Activated naive CD8-positive, alpha-beta T cell treated with anti-CD3 and anti-CD28 coated beads for 36 hours (primary cell): ENCODE data around the gene GPR173. TPM values are rescaled to one million over a fixed set of nuclear protein-coding genes. Genes with fewer than 3 reads are reported as not detected.

Experiments used
- DNase-seq: peaks from one replicate; pipeline ENCODE4 v3.0.0; 2021
- H3K27ac Mint-ChIP-seq: one replicate; pipeline ENCODE4 v1.8.0; 2022; ENCODE audit warnings: mild to moderate bottlenecking, moderate library complexity, mixed read lengths
- H3K27me3 Mint-ChIP-seq: one replicate; pipeline ENCODE4 v1.8.0; 2022; ENCODE audit warnings: mild to moderate bottlenecking, mixed read lengths
- H3K36me3 Mint-ChIP-seq: one replicate; pipeline ENCODE4 v1.8.0; 2021; ENCODE audit warnings: mild to moderate bottlenecking, mixed read lengths
- H3K4me1 Mint-ChIP-seq: one replicate; pipeline ENCODE4 v1.8.0; 2021; ENCODE audit warnings: mixed read lengths
- H3K4me3 Mint-ChIP-seq: one replicate; pipeline ENCODE4 v1.8.0; 2022; ENCODE audit warnings: mild to moderate bottlenecking, moderate library complexity, mixed read lengths
- H3K9me3 Mint-ChIP-seq: one replicate; pipeline ENCODE4 v1.8.0; 2022; ENCODE audit warnings: mixed read lengths
- total RNA-seq, 2 experiments: library from RNA; stranded (reverse); gene quantifications; one replicate each; pipeline ENCODE4 v1.2.3, GENCODE V29; 2021

The GPR173 gene, protein sequence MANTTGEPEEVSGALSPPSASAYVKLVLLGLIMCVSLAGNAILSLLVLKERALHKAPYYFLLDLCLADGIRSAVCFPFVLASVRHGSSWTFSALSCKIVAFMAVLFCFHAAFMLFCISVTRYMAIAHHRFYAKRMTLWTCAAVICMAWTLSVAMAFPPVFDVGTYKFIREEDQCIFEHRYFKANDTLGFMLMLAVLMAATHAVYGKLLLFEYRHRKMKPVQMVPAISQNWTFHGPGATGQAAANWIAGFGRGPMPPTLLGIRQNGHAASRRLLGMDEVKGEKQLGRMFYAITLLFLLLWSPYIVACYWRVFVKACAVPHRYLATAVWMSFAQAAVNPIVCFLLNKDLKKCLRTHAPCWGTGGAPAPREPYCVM
- under 1 TPM; 0.56 to 0.64 TPM for total RNA-seq

- no peaks in the 10 kb centered on the region for H3K9me3 Mint-ChIP-seq
- no peaks in the 10 kb centered on the region for H3K36me3 Mint-ChIP-seq
- peaks cover 5% of the 10 kb centered on the region for H3K4me1 Mint-ChIP-seq
- peak within 1 kb of the TSS; percentile 65 for H3K4me3 Mint-ChIP-seq
- no peak for DNase-seq
- H3K27ac Mint-ChIP-seq = peak within 1 kb of the TSS; percentile 20
- H3K27me3 Mint-ChIP-seq = no peaks in the 10 kb centered on the region
These were observed at the start of gene GPR173 for GRCh38 chrX:53048169-53049126. TSS of gene GPR173 (plus strand) at chrX:53048789. CDS start at chrX:53076622, 27,833 bp downstream.

GRCh38 chrX:53000447-53001135, 48.0 kb upstream of the GPR173 start:
- peaks cover 7% of the 10 kb centered on the region for H3K4me1 Mint-ChIP-seq
- H3K27ac Mint-ChIP-seq = peak overlapping the region; percentile 29
- H3K9me3 Mint-ChIP-seq = no peaks in the 10 kb centered on the region
- peak overlapping the region; percentile 53 for H3K4me3 Mint-ChIP-seq
- no peak for DNase-seq
- H3K36me3 Mint-ChIP-seq = no peaks in the 10 kb centered on the region
- peaks cover 7% of the 10 kb centered on the region for H3K27me3 Mint-ChIP-seq

DNA sequence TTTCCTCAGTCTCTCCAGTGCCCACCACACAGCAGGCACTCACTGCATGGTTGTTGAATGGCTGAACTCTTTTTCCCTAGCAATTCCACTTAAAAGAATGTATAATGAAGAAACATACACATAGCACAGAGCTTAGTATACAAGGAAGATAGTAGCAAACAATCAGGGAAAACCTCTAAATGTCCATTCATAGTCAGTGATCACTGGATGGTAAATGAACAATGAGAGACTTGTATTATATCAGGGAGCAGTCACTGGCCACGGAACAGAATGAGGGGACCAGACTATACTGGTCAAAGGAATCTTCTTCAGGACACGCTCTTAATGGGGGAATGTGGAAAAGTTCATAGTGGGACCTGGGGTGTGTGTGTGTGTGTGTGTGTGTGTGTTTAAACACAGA, 46.6 kb upstream of the GPR173 start:
- H3K4me3 Mint-ChIP-seq = no peak overlapping the region
- H3K4me1 Mint-ChIP-seq = peaks cover 3% of the 10 kb centered on the region
- no peak overlapping the region for H3K27ac Mint-ChIP-seq
- no peaks in the 10 kb centered on the region for H3K9me3 Mint-ChIP-seq
- peaks cover 7% of the 10 kb centered on the region for H3K27me3 Mint-ChIP-seq
- no peaks in the 10 kb centered on the region for H3K36me3 Mint-ChIP-seq
- DNase-seq = no peak

GRCh38 chrX:53003111-53003510, 45.5 kb upstream of the GPR173 start:
- no peak for DNase-seq
- Mint-ChIP-seq H3K27me3 (peaks cover 7% of the 10 kb centered on the region), H3K27ac (no peak overlapping the region), H3K4me3 (no peak overlapping the region), H3K36me3 (no peaks in the 10 kb centered on the region), H3K4me1 (peaks cover 3% of the 10 kb centered on the region), H3K9me3 (no peaks in the 10 kb centered on the region)

DNA sequence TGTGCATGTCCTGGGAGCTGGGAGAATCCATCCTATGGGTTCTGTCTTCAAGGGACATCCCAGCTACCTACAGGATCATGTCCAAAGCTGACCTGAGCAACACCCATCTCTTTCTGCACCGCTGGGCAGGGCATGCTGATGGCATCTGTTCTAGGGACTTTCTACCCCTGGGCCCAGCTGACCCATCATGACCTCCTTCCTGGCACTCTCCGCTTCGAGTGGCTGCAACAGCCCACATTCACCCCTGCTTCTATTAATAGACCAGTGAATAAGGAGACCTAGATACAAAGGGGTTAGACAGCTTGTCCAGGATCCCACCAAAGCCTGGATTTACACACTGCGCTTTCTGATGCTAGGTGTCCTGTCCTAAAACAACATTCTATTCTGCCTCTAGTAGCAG, 44.6 kb upstream of the GPR173 start:
- no peak for DNase-seq
- no peaks in the 10 kb centered on the region for H3K36me3 Mint-ChIP-seq
- H3K4me3 Mint-ChIP-seq = no peak overlapping the region
- no peak overlapping the region for H3K27ac Mint-ChIP-seq
- peaks cover 7% of the 10 kb centered on the region for H3K27me3 Mint-ChIP-seq
- peaks cover 3% of the 10 kb centered on the region for H3K4me1 Mint-ChIP-seq
- H3K9me3 Mint-ChIP-seq = peaks cover 3% of the 10 kb centered on the region

DNA sequence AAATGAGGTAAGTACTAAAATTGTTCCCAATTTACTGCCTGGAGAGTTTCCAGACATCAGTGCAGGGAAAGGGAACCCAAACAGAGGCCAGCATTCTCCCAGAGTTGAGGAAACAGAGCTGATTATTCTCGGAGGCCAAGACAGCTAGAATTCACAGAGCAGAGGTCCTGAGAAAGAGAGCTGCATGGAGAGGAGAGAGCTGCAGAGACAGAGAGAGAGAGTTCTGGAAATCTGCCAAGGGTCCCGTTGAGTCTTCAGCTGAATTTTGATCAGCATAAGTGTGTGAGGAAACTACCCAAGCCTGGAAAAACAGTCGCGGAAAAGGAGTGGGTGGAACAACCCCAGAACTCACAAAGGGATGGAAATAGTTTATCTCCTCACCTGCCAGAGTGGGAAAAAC, 43.8 kb upstream of the GPR173 start:
- peaks cover 3% of the 10 kb centered on the region for H3K4me1 Mint-ChIP-seq
- H3K27me3 Mint-ChIP-seq = peaks cover 7% of the 10 kb centered on the region
- H3K27ac Mint-ChIP-seq = no peak overlapping the region
- no peak for DNase-seq
- H3K4me3 Mint-ChIP-seq = no peak overlapping the region
- H3K36me3 Mint-ChIP-seq = no peaks in the 10 kb centered on the region
- peaks cover 3% of the 10 kb centered on the region for H3K9me3 Mint-ChIP-seq

DNA sequence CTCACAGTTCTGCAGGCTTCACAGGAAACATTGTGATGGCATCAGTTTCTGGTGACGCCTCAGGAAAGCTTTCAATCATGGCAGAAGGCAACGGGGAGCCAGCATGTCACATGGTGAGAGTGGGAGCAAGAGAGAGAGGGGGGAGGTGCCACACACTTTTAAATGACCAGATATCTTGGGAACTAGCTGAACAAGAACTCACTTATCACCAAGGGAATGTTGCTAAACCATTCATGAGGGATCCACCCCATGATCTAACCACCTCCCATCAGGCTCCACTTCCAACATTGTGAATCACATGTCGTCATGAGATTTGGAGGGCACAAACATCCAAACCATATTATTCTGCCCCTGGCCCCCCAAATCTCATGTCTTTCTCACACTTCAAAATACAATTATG, 43.3 kb upstream of the GPR173 start:
- Mint-ChIP-seq H3K4me1 (peaks cover 3% of the 10 kb centered on the region), H3K4me3 (no peak overlapping the region), H3K9me3 (peaks cover 3% of the 10 kb centered on the region), H3K36me3 (no peaks in the 10 kb centered on the region), H3K27ac (no peak overlapping the region), H3K27me3 (peaks cover 7% of the 10 kb centered on the region)
- DNase-seq = no peak

- Mint-ChIP-seq H3K27ac (no peak overlapping the region), H3K27me3 (no peaks in the 10 kb centered on the region), H3K9me3 (peaks cover 3% of the 10 kb centered on the region), H3K36me3 (no peaks in the 10 kb centered on the region), H3K4me3 (no peak overlapping the region), H3K4me1 (no peaks in the 10 kb centered on the region)
- DNase-seq = no peak
These were observed 39.6 kb upstream of the GPR173 start for GRCh38 chrX:53009032-53009431.

GRCh38 chrX:53013291-53013690, 35.3 kb upstream of the GPR173 start:
- DNase-seq = no peak
- no peaks in the 10 kb centered on the region for H3K4me1 Mint-ChIP-seq
- H3K27me3 Mint-ChIP-seq = peaks cover 4% of the 10 kb centered on the region
- H3K4me3 Mint-ChIP-seq = no peak overlapping the region
- H3K9me3 Mint-ChIP-seq = peaks cover 3% of the 10 kb centered on the region
- no peaks in the 10 kb centered on the region for H3K36me3 Mint-ChIP-seq
- H3K27ac Mint-ChIP-seq = no peak overlapping the region

DNA sequence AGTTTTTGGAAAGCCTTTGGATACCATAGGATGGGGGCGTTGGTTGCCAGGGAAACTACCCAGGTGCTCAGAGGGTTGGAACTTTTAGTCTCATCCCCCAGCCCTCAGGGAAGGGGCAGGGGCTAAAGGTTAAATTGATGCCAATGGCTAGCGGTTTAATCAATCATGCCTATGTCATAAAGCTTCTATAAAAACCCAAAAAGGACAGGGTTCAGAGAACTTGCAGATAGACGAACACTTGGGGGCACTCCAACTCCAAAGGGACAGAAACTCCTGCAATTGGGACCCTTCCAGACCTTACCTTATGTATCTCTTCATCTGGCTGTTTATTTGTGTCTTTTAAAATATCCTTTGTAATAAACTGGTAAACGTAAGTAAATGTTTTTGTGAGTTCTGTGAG, 30.0 kb upstream of the GPR173 start:
- no peaks in the 10 kb centered on the region for H3K9me3 Mint-ChIP-seq
- peaks cover 8% of the 10 kb centered on the region for H3K27me3 Mint-ChIP-seq
- H3K4me3 Mint-ChIP-seq = no peak overlapping the region
- H3K36me3 Mint-ChIP-seq = no peaks in the 10 kb centered on the region
- H3K4me1 Mint-ChIP-seq = no peaks in the 10 kb centered on the region
- DNase-seq = no peak
- H3K27ac Mint-ChIP-seq = no peak overlapping the region

DNA sequence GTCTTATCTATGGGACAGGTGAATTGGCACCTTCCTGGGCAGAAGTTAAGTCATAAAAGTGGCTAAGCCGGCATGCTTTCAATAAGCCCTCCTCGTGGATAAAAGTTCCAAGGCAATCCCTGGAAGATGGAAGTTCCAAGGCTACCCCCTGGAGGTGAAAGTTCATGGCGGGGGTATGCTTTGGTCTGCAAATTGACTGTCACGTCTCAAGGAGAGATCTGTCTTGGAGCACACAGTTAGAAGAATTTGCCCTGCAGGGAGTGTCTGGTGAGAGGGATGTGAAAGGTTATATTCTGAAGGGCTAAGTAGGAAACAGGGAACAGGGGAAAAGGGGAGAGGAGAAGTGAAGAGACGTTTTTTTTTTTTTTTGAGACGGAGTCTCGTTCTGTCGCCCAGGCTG, 26.2 kb upstream of the GPR173 start:
- Mint-ChIP-seq H3K36me3 (no peaks in the 10 kb centered on the region), H3K27me3 (peaks cover 4% of the 10 kb centered on the region), H3K27ac (no peak overlapping the region), H3K9me3 (no peaks in the 10 kb centered on the region), H3K4me1 (no peaks in the 10 kb centered on the region), H3K4me3 (no peak overlapping the region)
- DNase-seq = no peak

- Mint-ChIP-seq H3K4me1 (no peaks in the 10 kb centered on the region), H3K27ac (no peak overlapping the region), H3K4me3 (no peak overlapping the region), H3K27me3 (no peaks in the 10 kb centered on the region), H3K36me3 (no peaks in the 10 kb centered on the region), H3K9me3 (no peaks in the 10 kb centered on the region)
- DNase-seq = no peak
These were observed 19.9 kb upstream of the GPR173 start for GRCh38 chrX:53028678-53029077.

- no peaks in the 10 kb centered on the region for H3K9me3 Mint-ChIP-seq
- H3K36me3 Mint-ChIP-seq = no peaks in the 10 kb centered on the region
- no peak overlapping the region for H3K27ac Mint-ChIP-seq
- no peaks in the 10 kb centered on the region for H3K4me1 Mint-ChIP-seq
- DNase-seq = no peak
- no peak overlapping the region for H3K4me3 Mint-ChIP-seq
- peaks cover 3% of the 10 kb centered on the region for H3K27me3 Mint-ChIP-seq
These were observed 17.2 kb upstream of the GPR173 start for GRCh38 chrX:53031380-53031779.

DNA sequence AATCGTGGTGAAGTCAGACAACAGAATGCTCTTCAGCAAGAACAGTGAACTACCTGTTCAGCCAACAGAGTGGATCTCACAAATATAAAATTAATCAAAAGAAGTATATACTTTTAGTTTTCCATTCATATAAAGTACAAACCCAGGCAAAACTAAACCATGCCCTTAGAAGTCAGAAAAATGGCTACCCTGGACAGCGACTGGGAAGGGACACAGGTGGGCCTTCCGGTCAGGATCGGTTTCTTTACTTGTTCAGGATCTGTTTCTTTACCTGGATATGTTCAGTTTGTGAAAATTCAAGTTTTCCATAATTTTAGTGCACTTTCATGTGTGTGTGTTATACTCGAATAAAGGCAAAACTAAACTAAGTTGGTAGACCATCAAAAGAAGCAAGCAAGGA, 12.4 kb upstream of the GPR173 start:
- Mint-ChIP-seq H3K36me3 (no peaks in the 10 kb centered on the region), H3K4me1 (no peaks in the 10 kb centered on the region), H3K9me3 (no peaks in the 10 kb centered on the region), H3K27ac (no peak overlapping the region), H3K4me3 (no peak overlapping the region), H3K27me3 (peaks cover 10% of the 10 kb centered on the region)
- DNase-seq = no peak

DNA sequence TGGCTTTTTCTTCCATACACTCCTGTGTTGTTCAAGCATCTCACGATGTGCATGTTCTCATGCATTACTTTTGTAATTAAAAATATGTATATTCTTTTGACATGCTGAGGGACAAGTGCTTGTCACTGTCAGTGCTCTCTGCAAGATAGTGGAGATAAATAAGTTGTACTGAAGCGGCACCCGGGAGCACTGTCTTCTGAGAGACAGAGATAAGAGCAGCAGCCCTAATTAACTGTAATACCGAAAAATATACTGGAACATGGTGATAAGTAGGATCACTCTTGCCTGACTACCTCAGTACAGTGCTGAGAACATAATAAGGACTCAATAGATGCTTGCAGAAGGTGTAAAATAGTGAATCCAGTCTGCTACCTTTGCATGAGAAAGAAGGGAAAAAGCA, 9.4 kb upstream of the GPR173 start:
- Mint-ChIP-seq H3K4me1 (no peaks in the 10 kb centered on the region), H3K36me3 (no peaks in the 10 kb centered on the region), H3K27me3 (peaks cover 10% of the 10 kb centered on the region), H3K4me3 (no peak overlapping the region), H3K9me3 (no peaks in the 10 kb centered on the region), H3K27ac (no peak overlapping the region)
- no peak for DNase-seq
